Measurements from ENCODE around the gene TTYH3.
A peak's percentile ranks its signal among the peaks of the same experiment; 100 is the strongest.

TTYH3 gene

GRCh38 chr7:2639695-2640481 lies 8.1 kb downstream of the TTYH3 start:
- peak overlapping the region; percentile 29 for H3K23ac ChIP-seq (ENCODE audit: low read depth, low read length, poor library complexity)
- H3K79me1 ChIP-seq (ENCODE audit: low read depth, low read length) = peaks cover 54% of the 10 kb centered on the region
- H3K27me3 ChIP-seq (ENCODE audit: control insufficient read depth in 3 of 3, insufficient read depth in 3 of 3, low read depth in 1 of 3, low read length in 3 of 3) = no peaks in the 10 kb centered on the region
- peak overlapping the region; percentile 75 for H3K9ac ChIP-seq (ENCODE audit: low read depth, low read length, poor library complexity)
- WGBS, 2 donors (ENCODE audit: extremely low coverage in 2 of 2, insufficient read length in 2 of 2, insufficient replicate concordance in 1 of 2) = no CpG with 5 or more reads among the region's 37 CpGs
- peaks cover 18 to 35% of the 10 kb centered on the region in 2 donors for H3K36me3 ChIP-seq (replicated peaks in 1 of 2; ENCODE audit: control insufficient read depth in 2 of 2, insufficient read depth in 2 of 2, low read length in 2 of 2)
- no peak overlapping the region for H3K4me3 ChIP-seq (ENCODE audit: low read length in 2 of 2)
- peak overlapping the region; percentile 30 for H2BK12ac ChIP-seq (ENCODE audit: low read length)
- peaks cover 27 to 38% of the 10 kb centered on the region in 2 donors for H3K4me1 ChIP-seq (ENCODE audit: control insufficient read depth in 2 of 2, insufficient read depth in 1 of 2, low read depth in 1 of 2, low read length in 2 of 2)
- H3K14ac ChIP-seq (ENCODE audit: low read length) = peak overlapping the region; percentile 72
- H3K18ac ChIP-seq (ENCODE audit: low read length) = peak overlapping the region; percentile 98
- peak overlapping the region; percentile 95 for H2BK15ac ChIP-seq (ENCODE audit: low read length)
- no peaks in the 10 kb centered on the region for H3K9me3 ChIP-seq (replicated peaks in 1 of 2; ENCODE audit: control insufficient read depth in 2 of 2, insufficient read depth in 1 of 2, low read depth in 1 of 2, low read length in 2 of 2)
- peak overlapping the region; percentile 93 for H2AK5ac ChIP-seq (ENCODE audit: low read depth, low read length)
- H4K8ac ChIP-seq (ENCODE audit: low read depth, low read length) = no peak overlapping the region
- no peak overlapping the region for H3K27ac ChIP-seq (replicated peaks; ENCODE audit: low read length)
- H2AFZ ChIP-seq (ENCODE audit: low read length) = no peak overlapping the region
- H2BK120ac ChIP-seq (ENCODE audit: low read depth, low read length) = no peak overlapping the region
- DNase-seq (ENCODE audit: low spot score) = no peak
- H3K4ac ChIP-seq (ENCODE audit: low read length) = no peak overlapping the region
- H3K4me2 ChIP-seq (ENCODE audit: insufficient read depth, low read length, poor library complexity, severe bottlenecking) = no peak overlapping the region
- peak overlapping the region; percentile 99 for H2BK5ac ChIP-seq (ENCODE audit: low read length)
- H4K91ac ChIP-seq (ENCODE audit: low read depth, low read length, poor library complexity) = peak overlapping the region; percentile 93

GRCh38 chr7:2640482-2640830 lies 8.7 kb downstream of the TTYH3 start:
- Histone ChIP-seq H3K4me1 (ENCODE audit: control insufficient read depth in 2 of 2, insufficient read depth in 1 of 2, low read depth in 1 of 2, low read length in 2 of 2) (peaks cover 33 to 41% of the 10 kb centered on the region in 2 donors), H3K4ac (ENCODE audit: low read length) (peak overlapping the region; percentile 58)

GRCh38 chr7:2640846-2641316 lies 9.1 kb downstream of the TTYH3 start:
- no CpG with 5 or more reads among the region's 9 CpGs for WGBS, 2 donors (ENCODE audit: extremely low coverage in 2 of 2, insufficient read length in 2 of 2, insufficient replicate concordance in 1 of 2)
- peak overlapping the region; percentile 95 for H2BK15ac ChIP-seq (ENCODE audit: low read length)
- no peak for DNase-seq (ENCODE audit: low spot score)
- H2AK5ac ChIP-seq (ENCODE audit: low read depth, low read length) = peak overlapping the region; percentile 93
- peak overlapping the region; percentile 99 for H2BK5ac ChIP-seq (ENCODE audit: low read length)
- H2BK12ac ChIP-seq (ENCODE audit: low read length) = peak overlapping the region; percentile 67
- H3K36me3 ChIP-seq (replicated peaks in 1 of 2; ENCODE audit: control insufficient read depth in 2 of 2, insufficient read depth in 2 of 2, low read length in 2 of 2) = peaks cover 13 to 25% of the 10 kb centered on the region in 2 donors
- no peaks in the 10 kb centered on the region for H3K27me3 ChIP-seq (ENCODE audit: control insufficient read depth in 3 of 3, insufficient read depth in 3 of 3, low read depth in 1 of 3, low read length in 3 of 3)
- peak overlapping the region; percentile 82 for H4K8ac ChIP-seq (ENCODE audit: low read depth, low read length)
- peak overlapping the region; percentile 98 for H3K18ac ChIP-seq (ENCODE audit: low read length)
- H3K9me3 ChIP-seq (replicated peaks in 1 of 2; ENCODE audit: control insufficient read depth in 2 of 2, insufficient read depth in 1 of 2, low read depth in 1 of 2, low read length in 2 of 2) = no peaks in the 10 kb centered on the region
- peak overlapping the region; percentile 33 for H3K4me2 ChIP-seq (ENCODE audit: insufficient read depth, low read length, poor library complexity, severe bottlenecking)
- no peak overlapping the region for H2AFZ ChIP-seq (ENCODE audit: low read length)
- H3K23ac ChIP-seq (ENCODE audit: low read depth, low read length, poor library complexity) = peak overlapping the region; percentile 29
- no peak overlapping the region for H3K4me3 ChIP-seq (ENCODE audit: low read length in 2 of 2)
- peak overlapping the region; percentile 75 for H4K91ac ChIP-seq (ENCODE audit: low read depth, low read length, poor library complexity)
- H3K14ac ChIP-seq (ENCODE audit: low read length) = peak overlapping the region; percentile 94
- no peak overlapping the region for H2BK120ac ChIP-seq (ENCODE audit: low read depth, low read length)
- H3K9ac ChIP-seq (ENCODE audit: low read depth, low read length, poor library complexity) = peak overlapping the region; percentile 75
- H3K4me1 ChIP-seq (ENCODE audit: control insufficient read depth in 2 of 2, insufficient read depth in 1 of 2, low read depth in 1 of 2, low read length in 2 of 2) = peaks cover 36 to 40% of the 10 kb centered on the region in 2 donors
- peaks cover 51% of the 10 kb centered on the region for H3K79me1 ChIP-seq (ENCODE audit: low read depth, low read length)
- peak overlapping the region; percentile 90 for H3K27ac ChIP-seq (replicated peaks; ENCODE audit: low read length)
- H3K4ac ChIP-seq (ENCODE audit: low read length) = no peak overlapping the region

More at GRCh38 chr7:2640482-2640830, 8.7 kb downstream of the TTYH3 start:
- Histone ChIP-seq H3K27me3 (ENCODE audit: control insufficient read depth in 3 of 3, insufficient read depth in 3 of 3, low read depth in 1 of 3, low read length in 3 of 3) (no peaks in the 10 kb centered on the region), H3K9me3 (replicated peaks in 1 of 2; ENCODE audit: control insufficient read depth in 2 of 2, insufficient read depth in 1 of 2, low read depth in 1 of 2, low read length in 2 of 2) (no peaks in the 10 kb centered on the region), H3K9ac (ENCODE audit: low read depth, low read length, poor library complexity) (peak overlapping the region; percentile 75), H3K4me3 (ENCODE audit: low read length in 2 of 2) (no peak overlapping the region), H2BK5ac (ENCODE audit: low read length) (peak overlapping the region; percentile 99), H3K79me1 (ENCODE audit: low read depth, low read length) (peaks cover 52% of the 10 kb centered on the region), H2BK120ac (ENCODE audit: low read depth, low read length) (no peak overlapping the region), H3K36me3 (replicated peaks in 1 of 2; ENCODE audit: control insufficient read depth in 2 of 2, insufficient read depth in 2 of 2, low read length in 2 of 2) (peaks cover 17 to 30% of the 10 kb centered on the region in 2 donors), H3K18ac (ENCODE audit: low read length) (peak overlapping the region; percentile 98), H4K8ac (ENCODE audit: low read depth, low read length) (no peak overlapping the region), H3K27ac (replicated peaks; ENCODE audit: low read length) (peak overlapping the region; percentile 90), H2AFZ (ENCODE audit: low read length) (no peak overlapping the region), H2BK12ac (ENCODE audit: low read length) (peak overlapping the region; percentile 67), H2AK5ac (ENCODE audit: low read depth, low read length) (peak overlapping the region; percentile 93), H3K4me2 (ENCODE audit: insufficient read depth, low read length, poor library complexity, severe bottlenecking) (no peak overlapping the region), H2BK15ac (ENCODE audit: low read length) (peak overlapping the region; percentile 95), H4K91ac (ENCODE audit: low read depth, low read length, poor library complexity) (peak overlapping the region; percentile 93), H3K23ac (ENCODE audit: low read depth, low read length, poor library complexity) (peak overlapping the region; percentile 29), H3K14ac (ENCODE audit: low read length) (peak overlapping the region; percentile 94)
- DNase-seq (ENCODE audit: low spot score) = no peak
- no CpG with 5 or more reads among the region's 12 CpGs for WGBS, 2 donors (ENCODE audit: extremely low coverage in 2 of 2, insufficient read length in 2 of 2, insufficient replicate concordance in 1 of 2)

Measured in neuronal stem cell (in vitro differentiated cells).